OCI-LY1 (cell line): Measurements from ENCODE around the gene INO80E.
"Not testable (repeated sequence)": the region's sequence is repeated elsewhere in the genome, so short reads cannot be mapped to it uniquely, and the experiment has no call there.

Experiments used
- H2AFZ ChIP-seq: fragments of 200-600 bp; sonication (generic), shearing (Covaris generic); 2 replicates; pipeline ENCODE4 v1.6.0; 2014; ENCODE audit warnings: antibody characterized with exemption, mild to moderate bottlenecking, low read length
- H3F3A ChIP-seq: fragments of 200-600 bp; sonication (generic), shearing (Covaris generic); 2 replicates; pipeline ENCODE4 v1.6.0; 2014; ENCODE audit warnings: mild to moderate bottlenecking, antibody characterized with exemption, low read length, moderate library complexity; ENCODE audit not compliant: insufficient read depth
- H3K27ac ChIP-seq: fragments of 200-600 bp; sonication (generic); 2 replicates; pipeline ENCODE4 v1.5.1; 2014; ENCODE audit warnings: low read length, mixed run types, mild to moderate bottlenecking, low read depth; ENCODE audit not compliant: poor library complexity, severe bottlenecking
- H3K27me3 ChIP-seq: fragments of 200-600 bp; sonication (generic); 2 replicates; pipeline ENCODE4 v1.6.0; 2014; ENCODE audit warnings: antibody characterized with exemption, mild to moderate bottlenecking, low read length, moderate library complexity; ENCODE audit not compliant: insufficient read depth
- H3K36me3 ChIP-seq: fragments of 200-600 bp; sonication (generic); 2 replicates; pipeline ENCODE4 v1.6.1; 2014; ENCODE audit warnings: mild to moderate bottlenecking, antibody characterized with exemption, low read length, moderate library complexity, mixed read lengths; ENCODE audit not compliant: insufficient read depth
- H3K4me1 ChIP-seq: fragments of 200-600 bp; sonication (generic); 2 replicates; pipeline ENCODE4 v1.5.1; 2014; ENCODE audit warnings: mild to moderate bottlenecking, low read length, moderate library complexity; ENCODE audit not compliant: insufficient read depth, severe bottlenecking
- H3K4me2 ChIP-seq: fragments of 200-600 bp; sonication (generic), shearing (Covaris generic); 2 replicates; pipeline ENCODE4 v1.6.1; 2014; ENCODE audit warnings: low read length
- H3K4me3 ChIP-seq: fragments of 200-600 bp; sonication (generic); 2 replicates; pipeline ENCODE4 v1.5.1; 2014; ENCODE audit warnings: low read length, low read depth, mild to moderate bottlenecking, mixed read lengths; ENCODE audit not compliant: poor library complexity, severe bottlenecking
- H3K79me2 ChIP-seq: fragments of 200-600 bp; shearing (Covaris generic); 2 replicates; pipeline ENCODE4 v1.6.1; 2016; ENCODE audit warnings: mixed run types, low read length, mixed read lengths; ENCODE audit not compliant: insufficient read depth
- H3K9ac ChIP-seq: fragments of 200-600 bp; sonication (generic), shearing (Covaris generic); 2 replicates; pipeline ENCODE4 v1.6.1; 2014; ENCODE audit warnings: mild to moderate bottlenecking, low read length, mixed read lengths
- H3K9me2 ChIP-seq: fragments of 200-600 bp; sonication (generic), shearing (Covaris generic); 2 replicates; pipeline ENCODE4 v1.6.1; 2014; ENCODE audit warnings: low read depth, mild to moderate bottlenecking, low read length, mixed read lengths
- H3K9me3 ChIP-seq: fragments of 200-600 bp; shearing (Covaris generic); 2 replicates; pipeline ENCODE4 v1.6.1; 2014; ENCODE audit warnings: low read length, mixed read lengths
- H4K20me1 ChIP-seq: fragments of 200-600 bp; sonication (generic), shearing (Covaris generic); 2 replicates; pipeline ENCODE4 v1.6.0; 2016; ENCODE audit warnings: mild to moderate bottlenecking, low read length; ENCODE audit not compliant: insufficient read depth
- CTCF ChIP-seq: fragments of 200-600 bp; sonication (generic), shearing (Covaris generic); IDR thresholded peaks from 2 replicates; pipeline ENCODE4 v1.5.1; 2017; ENCODE audit warnings: mild to moderate bottlenecking, antibody characterized with exemption, low read length, moderate library complexity, mixed read lengths
- EZH2 ChIP-seq: fragments of 200-600 bp; sonication (generic), shearing (Covaris generic); IDR thresholded peaks from 2 replicates; pipeline ENCODE4 v1.8.0; 2017; ENCODE audit warnings: borderline replicate concordance, mixed run types, mild to moderate bottlenecking, antibody characterized with exemption, low read length, moderate library complexity, mixed read lengths

Gene INO80E

GRCh38 chr16:30009990-30010843, 14.2 kb downstream of the INO80E start:
- Histone ChIP-seq H3K4me1 (no peaks in the 10 kb centered on the region), H3K4me3 (peak overlapping the region; percentile 42), H3K36me3 (peaks cover 9% of the 10 kb centered on the region), H3K9ac (no peak overlapping the region), H2AFZ (no peak overlapping the region), H3K9me3 (no peaks in the 10 kb centered on the region), H3F3A (no peaks in the 10 kb centered on the region), H3K27me3 (peaks cover 4% of the 10 kb centered on the region), H3K27ac (no peak overlapping the region), H4K20me1 (no peaks in the 10 kb centered on the region), H3K4me2 (peak overlapping the region; percentile 37; the same call in 1 of the 2 replicates), H3K79me2 (no peaks in the 10 kb centered on the region), H3K9me2 (no peaks in the 10 kb centered on the region)
- no peak for TF ChIP-seq CTCF
- TF ChIP-seq EZH2 = no peak

GRCh38 chr16:30010844-30011713, 15.0 kb downstream of the INO80E start, which contains the start of gene DOC2A:
DOC2A (minus strand) TSS chr16:30011027; CDS start chr16:30010222, 805 bp downstream.
- Histone ChIP-seq H3K27ac (no peak within 1 kb of the TSS), H3F3A (no peaks in the 10 kb centered on the region), H2AFZ (no peak within 1 kb of the TSS), H3K36me3 (peaks cover 4% of the 10 kb centered on the region), H3K4me3 (peak within 1 kb of the TSS; percentile 42), H3K9ac (no peak within 1 kb of the TSS), H4K20me1 (no peaks in the 10 kb centered on the region), H3K9me2 (no peaks in the 10 kb centered on the region), H3K4me1 (no peaks in the 10 kb centered on the region), H3K9me3 (no peaks in the 10 kb centered on the region), H3K79me2 (no peaks in the 10 kb centered on the region), H3K4me2 (peak within 1 kb of the TSS; percentile 37; the same call in 1 of the 2 replicates), H3K27me3 (peaks cover 4% of the 10 kb centered on the region)
- no peak for TF ChIP-seq EZH2
- TF ChIP-seq CTCF = no peak

GRCh38 chr16:30011714-30012504, 15.9 kb downstream of the INO80E start:
- no peak for TF ChIP-seq EZH2
- TF ChIP-seq CTCF = no peak
- no peak overlapping the region for H2AFZ ChIP-seq
- H4K20me1 ChIP-seq = no peaks in the 10 kb centered on the region
- no peaks in the 10 kb centered on the region for H3K79me2 ChIP-seq
- no peak overlapping the region for H3K4me2 ChIP-seq
- no peaks in the 10 kb centered on the region for H3K9me3 ChIP-seq
- H3K4me1 ChIP-seq = no peaks in the 10 kb centered on the region
- H3K9me2 ChIP-seq = no peaks in the 10 kb centered on the region
- H3K27ac ChIP-seq = no peak overlapping the region
- H3K36me3 ChIP-seq = no peaks in the 10 kb centered on the region
- no peak overlapping the region for H3K4me3 ChIP-seq
- H3K27me3 ChIP-seq = peaks cover 4% of the 10 kb centered on the region
- H3F3A ChIP-seq = no peaks in the 10 kb centered on the region
- H3K9ac ChIP-seq = no peak overlapping the region

GRCh38 chr16:30012598-30012997, 16.6 kb downstream of the INO80E start:
- H3K9me3 ChIP-seq, H3K4me3 ChIP-seq, H4K20me1 ChIP-seq, H3K27ac ChIP-seq, H3K79me2 ChIP-seq, H3K4me2 ChIP-seq, H3K36me3 ChIP-seq, H3K9ac ChIP-seq, H2AFZ ChIP-seq, H3K27me3 ChIP-seq, H3K4me1 ChIP-seq, H3K9me2 ChIP-seq, H3F3A ChIP-seq: not testable (repeated sequence)
